Progenitor cell of endocrine pancreas (in vitro differentiated cells): ENCODE measurements around the gene CACNA2D2. TPM values are rescaled to one million over a fixed set of nuclear protein-coding genes. Genes with fewer than 3 reads are reported as not detected.

Experiments
- DNase-seq: peaks from one replicate; pipeline ENCODE4 v3.0.0; 2021; ENCODE audit warnings: low spot score; ENCODE audit not compliant: unreplicated experiment
- H3K27ac Mint-ChIP-seq: 2 replicates; pipeline ENCODE4 v1.8.0; 2021; ENCODE audit warnings: mild to moderate bottlenecking, moderate library complexity, mixed read lengths
- H3K27me3 Mint-ChIP-seq: 2 replicates; pipeline ENCODE4 v1.8.0; 2021; ENCODE audit warnings: mixed read lengths
- H3K36me3 Mint-ChIP-seq: 2 replicates; pipeline ENCODE4 v1.8.0; 2022; ENCODE audit warnings: mixed read lengths; ENCODE audit not compliant: insufficient read depth
- H3K4me1 Mint-ChIP-seq: 2 replicates; pipeline ENCODE4 v1.8.0; 2021; ENCODE audit warnings: low read depth, mixed read lengths
- H3K4me3 Mint-ChIP-seq: 2 replicates; pipeline ENCODE4 v1.8.0; 2021; ENCODE audit warnings: low read depth, mild to moderate bottlenecking, moderate library complexity, mixed read lengths
- H3K9me3 Mint-ChIP-seq: 2 replicates; pipeline ENCODE4 v1.8.0; 2021; ENCODE audit warnings: low read depth, mixed read lengths
- CTCF ChIP-seq: fragments of 200-600 bp; sonication (generic); IDR thresholded peaks from one replicate; pipeline ENCODE4 v1.5.0; 2021; ENCODE audit warnings: antibody characterized with exemption, mild to moderate bottlenecking; ENCODE audit not compliant: unreplicated experiment
- total RNA-seq: library from RNA; stranded (reverse); gene quantifications from 2 replicates; pipeline ENCODE4 v1.2.1, GENCODE V29; 2021

CACNA2D2 gene
- total RNA-seq, 1 donor from 2014 or later = 6.9 TPM

- H3K27ac Mint-ChIP-seq = no peak overlapping the region
These were observed 30.5 kb downstream of the CACNA2D2 start for GRCh38 chr3:50472958-50473357.

DNA sequence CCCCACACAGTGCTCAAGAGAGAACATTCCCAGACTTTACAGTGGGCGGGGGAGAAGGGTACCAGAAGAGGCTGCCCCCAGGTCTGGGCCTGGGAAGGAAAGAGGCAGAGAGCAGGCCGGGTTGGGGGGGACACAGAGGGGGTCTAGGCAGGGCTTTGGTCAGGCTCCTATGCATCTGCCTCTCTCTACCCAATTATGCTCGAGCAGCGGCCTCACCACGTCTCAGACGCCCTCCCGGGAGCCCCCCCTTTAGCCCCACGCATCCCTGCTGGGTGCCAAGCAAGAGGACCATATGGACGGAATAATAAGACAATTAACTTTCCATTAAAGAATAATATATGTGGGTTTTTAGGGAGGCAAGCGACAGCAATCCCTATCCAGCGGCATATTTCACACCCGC lies 32.8 kb downstream of the CACNA2D2 start:
- no peak overlapping the region for H3K4me3 Mint-ChIP-seq

More at GRCh38 chr3:50472958-50473357, 30.5 kb downstream of the CACNA2D2 start:
- DNase-seq = no peak
- Mint-ChIP-seq H3K9me3 (no peaks in the 10 kb centered on the region), H3K4me3 (no peak overlapping the region), H3K27me3 (peaks cover 9% of the 10 kb centered on the region), H3K36me3 (no peaks in the 10 kb centered on the region), H3K4me1 (no peaks in the 10 kb centered on the region)
- TF ChIP-seq CTCF = no peak

DNA sequence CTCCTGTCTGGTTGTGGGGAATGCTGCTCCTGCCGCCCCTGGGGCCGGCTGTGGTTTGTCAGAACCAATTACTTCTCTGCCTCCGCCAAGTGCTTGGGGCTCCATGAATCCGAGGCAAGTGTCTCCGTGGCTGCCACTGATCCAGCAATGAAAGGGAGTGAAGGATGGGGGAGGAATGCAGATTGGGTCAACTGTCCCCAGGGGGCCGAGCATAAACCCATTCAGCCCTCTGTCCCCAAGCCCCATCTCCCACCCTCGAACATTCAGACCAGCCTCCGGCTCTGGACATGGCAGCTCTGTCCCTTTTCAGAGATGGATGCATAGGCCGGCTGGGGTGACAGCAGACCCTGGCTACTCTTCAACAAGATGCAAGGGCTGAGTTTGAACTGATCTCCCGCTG lies 35.5 kb downstream of the CACNA2D2 start:
- Mint-ChIP-seq H3K4me3 (no peak overlapping the region), H3K9me3 (no peaks in the 10 kb centered on the region), H3K27me3 (peaks cover 20% of the 10 kb centered on the region), H3K36me3 (no peaks in the 10 kb centered on the region), H3K4me1 (no peaks in the 10 kb centered on the region), H3K27ac (no peak overlapping the region)
- TF ChIP-seq CTCF = no peak
- no peak for DNase-seq

More for the DNA sequence above, 32.8 kb downstream of the CACNA2D2 start:
- Mint-ChIP-seq H3K36me3 (no peaks in the 10 kb centered on the region), H3K27me3 (peaks cover 17% of the 10 kb centered on the region), H3K9me3 (no peaks in the 10 kb centered on the region), H3K4me1 (no peaks in the 10 kb centered on the region), H3K27ac (no peak overlapping the region)
- no peak for TF ChIP-seq CTCF
- no peak for DNase-seq

DNA sequence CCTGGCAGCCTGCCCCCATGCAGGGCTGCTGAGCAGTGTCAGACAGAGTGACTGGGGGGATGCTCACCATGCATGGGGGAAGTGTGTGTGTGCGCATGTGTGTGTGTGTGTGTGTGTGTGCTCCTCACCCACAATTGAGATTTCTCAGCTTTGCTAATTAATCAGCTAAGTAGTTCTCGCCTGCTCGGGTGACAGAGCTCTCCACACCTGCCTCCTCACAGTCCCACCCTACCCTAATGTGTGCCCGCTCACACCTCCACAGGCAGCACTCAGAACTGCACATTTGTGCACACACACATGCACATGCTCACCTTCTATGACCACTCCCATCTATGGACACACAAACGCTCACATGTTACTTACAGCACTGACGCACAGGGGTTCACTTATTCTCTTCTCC lies 37.3 kb downstream of the CACNA2D2 start:
- TF ChIP-seq CTCF = no peak

DNA sequence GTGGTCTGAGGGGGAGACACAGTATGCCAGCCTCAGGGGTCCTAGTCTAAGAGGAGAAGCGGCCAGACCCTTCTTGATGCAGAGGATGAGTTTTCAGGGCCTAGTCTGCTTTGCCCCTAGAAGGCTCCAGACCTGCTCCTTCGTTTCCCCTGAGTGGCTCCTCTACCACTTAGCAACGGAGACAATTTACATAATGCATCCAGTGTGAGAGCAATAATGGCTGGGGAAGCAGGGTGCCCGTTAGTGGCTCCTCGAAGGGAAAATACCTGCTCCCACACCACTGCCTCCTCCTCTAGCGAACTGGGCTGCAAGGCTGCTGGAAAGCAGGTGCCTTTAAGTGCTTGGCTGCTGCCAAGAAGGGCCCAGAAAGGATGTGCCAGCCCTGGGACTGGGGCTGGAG lies 38.9 kb downstream of the CACNA2D2 start:
- Mint-ChIP-seq H3K27me3 (peaks cover 28% of the 10 kb centered on the region), H3K4me1 (peaks cover 7% of the 10 kb centered on the region), H3K36me3 (no peaks in the 10 kb centered on the region), H3K9me3 (no peaks in the 10 kb centered on the region), H3K27ac (no peak overlapping the region), H3K4me3 (no peak overlapping the region)
- DNase-seq = no peak
- no peak for TF ChIP-seq CTCF

More for the DNA sequence above, 37.3 kb downstream of the CACNA2D2 start:
- H3K4me1 Mint-ChIP-seq = peaks cover 7% of the 10 kb centered on the region
- H3K4me3 Mint-ChIP-seq = no peak overlapping the region
- H3K27ac Mint-ChIP-seq = no peak overlapping the region
- H3K36me3 Mint-ChIP-seq = no peaks in the 10 kb centered on the region
- DNase-seq = no peak
- no peaks in the 10 kb centered on the region for H3K9me3 Mint-ChIP-seq
- H3K27me3 Mint-ChIP-seq = peaks cover 27% of the 10 kb centered on the region
